Neural crest cell (in vitro differentiated cells): ENCODE data around the gene PIGW. TPM values are rescaled to one million over a fixed set of nuclear protein-coding genes. Genes with fewer than 3 reads are reported as not detected.
A peak's percentile ranks its signal among the peaks of the same experiment; 100 is the strongest.

ENCODE experiments used
- DNase-seq: peaks from one replicate; pipeline ENCODE4 v3.0.0; 2021; ENCODE audit warnings: low read depth, mixed read lengths, low spot score
- H3K27ac Mint-ChIP-seq: one replicate; pipeline ENCODE4 v1.8.0; 2021; ENCODE audit warnings: mild to moderate bottlenecking, mixed read lengths; ENCODE audit not compliant: unreplicated experiment
- H3K27me3 Mint-ChIP-seq: 2 replicates; pipeline ENCODE4 v1.8.0; 2021; ENCODE audit warnings: low read depth, mild to moderate bottlenecking, mixed read lengths
- H3K36me3 Mint-ChIP-seq: 2 replicates; pipeline ENCODE4 v1.8.0; 2021; ENCODE audit warnings: low read depth, mild to moderate bottlenecking, mixed read lengths
- H3K4me1 Mint-ChIP-seq: 2 replicates; pipeline ENCODE4 v1.8.0; 2021; ENCODE audit warnings: mixed read lengths
- H3K4me3 Mint-ChIP-seq: one replicate; pipeline ENCODE4 v1.8.0; 2021; ENCODE audit warnings: mild to moderate bottlenecking, mixed read lengths
- H3K9me3 Mint-ChIP-seq: 2 replicates; pipeline ENCODE4 v1.8.0; 2021; ENCODE audit warnings: mixed read lengths
- total RNA-seq: library from RNA; stranded (reverse); gene quantifications from 2 replicates; pipeline ENCODE4 v1.2.1, GENCODE V29; 2021
- TF ChIP-seq, protein P1 (sequence below): fragments of 200-600 bp; sonication (generic); conservative IDR thresholded peaks from 2 replicates; pipeline ENCODE4 v1.5.0; 2021; ENCODE audit warnings: antibody characterized with exemption, mild to moderate bottlenecking

PIGW gene
- total RNA-seq, 1 donor from 2014 or later = 20.8 TPM

DNA sequence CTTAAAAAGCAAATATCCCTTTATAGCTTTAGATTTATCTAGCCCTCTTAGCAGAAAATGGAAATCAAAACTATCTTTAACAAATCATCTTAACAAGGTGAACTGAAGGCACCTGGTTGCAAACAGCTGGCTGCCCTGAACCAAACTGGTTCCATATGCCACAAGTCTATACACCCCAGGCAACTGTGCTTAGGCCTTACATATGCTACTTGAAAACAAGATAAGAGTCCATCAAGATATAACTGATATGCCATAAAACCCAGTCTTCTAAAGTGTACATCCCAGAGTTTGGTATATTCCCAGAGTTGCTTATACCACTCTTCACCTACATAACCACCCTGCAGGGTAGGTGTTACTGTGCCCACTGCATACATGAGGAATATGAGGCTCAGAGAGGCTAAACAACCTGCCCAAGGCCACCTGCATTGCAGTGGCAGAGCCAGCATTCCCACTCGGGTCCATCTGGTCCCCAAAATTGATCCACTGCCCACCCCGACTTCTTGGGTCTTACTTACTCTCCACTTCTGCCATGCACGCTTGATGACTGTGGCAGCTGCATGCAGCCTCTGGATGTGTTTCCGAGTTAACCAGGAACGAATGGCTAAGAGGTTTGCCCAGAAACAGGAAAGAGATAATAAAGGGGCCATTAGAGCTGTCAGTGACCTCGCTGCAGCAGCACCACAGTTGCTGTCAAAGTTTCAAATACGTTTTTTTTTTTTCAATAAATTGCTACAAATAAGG lies 36.1 kb upstream of the PIGW start:
- TF ChIP-seq, protein P1, sequence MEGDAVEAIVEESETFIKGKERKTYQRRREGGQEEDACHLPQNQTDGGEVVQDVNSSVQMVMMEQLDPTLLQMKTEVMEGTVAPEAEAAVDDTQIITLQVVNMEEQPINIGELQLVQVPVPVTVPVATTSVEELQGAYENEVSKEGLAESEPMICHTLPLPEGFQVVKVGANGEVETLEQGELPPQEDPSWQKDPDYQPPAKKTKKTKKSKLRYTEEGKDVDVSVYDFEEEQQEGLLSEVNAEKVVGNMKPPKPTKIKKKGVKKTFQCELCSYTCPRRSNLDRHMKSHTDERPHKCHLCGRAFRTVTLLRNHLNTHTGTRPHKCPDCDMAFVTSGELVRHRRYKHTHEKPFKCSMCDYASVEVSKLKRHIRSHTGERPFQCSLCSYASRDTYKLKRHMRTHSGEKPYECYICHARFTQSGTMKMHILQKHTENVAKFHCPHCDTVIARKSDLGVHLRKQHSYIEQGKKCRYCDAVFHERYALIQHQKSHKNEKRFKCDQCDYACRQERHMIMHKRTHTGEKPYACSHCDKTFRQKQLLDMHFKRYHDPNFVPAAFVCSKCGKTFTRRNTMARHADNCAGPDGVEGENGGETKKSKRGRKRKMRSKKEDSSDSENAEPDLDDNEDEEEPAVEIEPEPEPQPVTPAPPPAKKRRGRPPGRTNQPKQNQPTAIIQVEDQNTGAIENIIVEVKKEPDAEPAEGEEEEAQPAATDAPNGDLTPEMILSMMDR = no peak
- Mint-ChIP-seq H3K36me3 (peaks cover 23% of the 10 kb centered on the region), H3K4me1 (peaks cover 42% of the 10 kb centered on the region), H3K4me3 (no peak overlapping the region), H3K27me3 (no peaks in the 10 kb centered on the region), H3K27ac (no peak overlapping the region), H3K9me3 (no peaks in the 10 kb centered on the region)
- no peak for DNase-seq

DNA sequence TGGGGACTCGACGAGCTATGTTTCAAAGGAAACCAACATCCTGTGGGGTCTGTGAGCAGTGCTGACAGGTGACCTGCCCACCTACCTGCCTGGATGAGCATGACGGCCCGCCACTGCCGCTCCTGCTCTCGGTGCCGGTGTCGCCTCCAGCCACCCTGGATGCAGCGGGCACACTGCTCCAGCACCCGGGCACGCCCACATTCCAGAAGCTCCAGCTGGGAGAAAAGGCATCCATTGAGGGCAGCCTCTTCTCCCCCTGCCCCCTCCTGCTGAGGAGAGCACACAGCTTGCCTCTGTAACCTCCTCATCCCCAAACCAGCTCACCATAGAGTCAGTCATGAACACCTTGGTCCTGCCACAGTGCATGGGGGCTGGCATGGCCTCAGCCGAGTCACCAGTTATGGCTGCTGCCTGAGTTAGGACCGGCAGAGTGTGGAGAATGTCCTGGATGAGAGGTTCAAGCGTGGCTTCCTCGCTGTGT lies 34.0 kb upstream of the PIGW start:
- Mint-ChIP-seq H3K4me1 (peaks cover 29% of the 10 kb centered on the region), H3K27ac (no peak overlapping the region), H3K36me3 (peaks cover 19% of the 10 kb centered on the region), H3K27me3 (no peaks in the 10 kb centered on the region), H3K4me3 (no peak overlapping the region), H3K9me3 (no peaks in the 10 kb centered on the region)
- TF ChIP-seq, protein P1 = no peak
- no peak for DNase-seq

DNA sequence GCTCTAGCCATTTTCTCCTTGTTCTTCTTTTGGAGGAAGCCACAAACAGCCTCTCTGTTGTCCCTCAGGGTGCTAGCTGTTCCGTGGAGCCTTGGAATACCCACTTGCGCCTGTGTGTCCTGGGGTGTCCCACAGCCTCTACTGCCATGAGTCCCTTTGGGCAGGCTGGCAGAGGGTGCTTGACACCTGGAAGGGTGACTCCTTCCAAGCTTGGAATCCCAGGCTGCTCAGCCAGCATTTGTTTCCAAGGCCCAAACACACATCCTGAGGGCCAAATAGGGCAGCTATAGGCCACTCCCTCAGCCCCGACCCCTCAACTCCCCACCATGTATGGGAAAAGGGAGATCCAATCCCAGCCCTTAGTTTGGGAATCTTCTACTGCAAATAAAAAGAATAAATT lies 33.4 kb upstream of the PIGW start:
- TF ChIP-seq, protein P1 = no peak
- Mint-ChIP-seq H3K27me3 (no peaks in the 10 kb centered on the region), H3K4me3 (no peak overlapping the region), H3K36me3 (peaks cover 13% of the 10 kb centered on the region), H3K4me1 (peaks cover 23% of the 10 kb centered on the region), H3K9me3 (no peaks in the 10 kb centered on the region), H3K27ac (no peak overlapping the region)
- no peak for DNase-seq

DNA sequence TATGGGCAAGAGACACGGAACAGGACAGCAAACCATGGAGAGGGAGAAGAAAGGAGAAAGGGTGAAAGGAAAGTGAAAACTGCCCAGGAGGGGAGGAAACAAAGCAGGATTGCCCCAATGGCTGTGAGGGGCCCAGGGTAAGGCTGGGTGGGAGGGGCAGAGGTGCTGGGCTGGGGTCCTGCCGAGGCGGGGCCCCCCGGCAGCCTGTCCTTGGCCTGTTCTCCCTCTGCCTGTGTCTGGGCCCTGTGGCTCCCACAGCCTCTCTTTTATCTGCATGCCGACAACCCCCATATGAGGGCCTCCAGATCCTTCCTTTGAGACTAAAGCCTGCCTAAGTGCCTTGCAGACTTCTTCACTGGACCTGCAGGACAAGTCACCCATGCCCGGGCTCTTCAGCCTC lies 32.8 kb upstream of the PIGW start:
- peak overlapping the region; percentile 92 for H3K27ac Mint-ChIP-seq
- TF ChIP-seq, protein P1 = no peak
- no peak for DNase-seq

DNA sequence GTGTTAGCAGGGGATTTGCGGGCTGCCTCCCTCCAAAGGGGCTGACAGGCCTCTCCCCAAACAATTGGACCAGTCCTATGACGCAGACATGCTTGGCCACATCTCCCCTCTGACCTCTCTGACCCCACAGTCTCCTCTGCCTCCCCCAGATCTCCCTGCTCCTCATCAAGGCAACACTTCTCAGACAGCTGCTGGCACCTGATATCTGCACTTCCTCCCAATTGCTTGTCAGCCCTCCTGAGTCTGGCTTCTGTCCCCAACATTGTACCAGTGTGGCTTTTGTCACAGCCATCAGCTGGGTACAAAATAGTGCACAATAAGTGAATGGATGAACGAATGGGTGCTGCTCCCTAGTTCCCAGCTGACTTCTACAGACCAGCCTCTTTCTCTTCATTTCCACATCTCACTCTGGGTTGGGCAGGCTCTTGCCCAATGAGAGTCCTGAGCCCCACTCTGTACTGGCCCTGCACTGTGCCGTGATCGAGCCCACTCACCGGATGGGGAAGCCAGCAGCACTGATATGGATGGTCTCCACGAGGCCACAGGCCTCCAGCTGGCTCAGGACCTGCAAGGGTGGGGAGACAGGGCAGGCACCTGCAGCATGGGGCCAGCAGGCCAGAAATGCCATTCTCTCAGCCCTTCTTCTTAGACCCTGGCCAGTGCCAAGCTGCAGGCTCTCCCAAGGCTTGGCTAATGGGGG lies 31.2 kb upstream of the PIGW start:
- H3K27me3 Mint-ChIP-seq = no peaks in the 10 kb centered on the region
- TF ChIP-seq, protein P1 = no peak
- H3K9me3 Mint-ChIP-seq = no peaks in the 10 kb centered on the region
- H3K27ac Mint-ChIP-seq = peak overlapping the region; percentile 20
- peaks cover 16% of the 10 kb centered on the region for H3K4me1 Mint-ChIP-seq
- no peak for DNase-seq
- H3K36me3 Mint-ChIP-seq = peaks cover 11% of the 10 kb centered on the region
- no peak overlapping the region for H3K4me3 Mint-ChIP-seq

More for the DNA sequence above, 32.8 kb upstream of the PIGW start:
- Mint-ChIP-seq H3K4me1 (peaks cover 18% of the 10 kb centered on the region), H3K9me3 (no peaks in the 10 kb centered on the region), H3K36me3 (peaks cover 13% of the 10 kb centered on the region), H3K4me3 (no peak overlapping the region), H3K27me3 (no peaks in the 10 kb centered on the region)
